Thoracic aorta (tissue), 2 donors: ENCODE results near the gene MC1R. TPM values are rescaled to one million over a fixed set of nuclear protein-coding genes. Genes with fewer than 3 reads are reported as not detected.

Experiments used
- ATAC-seq: fragments of 150-250 bp; one replicate; pipeline ENCODE4 v1.8.0; 2017; ENCODE audit warnings: low read depth; ENCODE audit not compliant: insufficient number of reproducible peaks, low FRiP score
- DNase-seq: peaks from one replicate; pipeline ENCODE4 v3.0.0-alpha.2; 2020; ENCODE audit warnings: low spot score
- H3K27ac ChIP-seq, 2 donors: fragments of 200-600 bp; sonication (generic); 1 replicate in 1 of 2; 2 replicates in 1 of 2; pipeline ENCODE4 v1.5.1; 2016; ENCODE audit warnings: mild to moderate bottlenecking in 2 of 2, moderate library complexity in 2 of 2
- H3K27me3 ChIP-seq: fragments of 200-600 bp; sonication (generic); replicated peaks from 2 replicates; pipeline ENCODE4 v1.6.0; 2016; ENCODE audit warnings: mild to moderate bottlenecking; ENCODE audit not compliant: insufficient read depth
- H3K36me3 ChIP-seq: fragments of 200-600 bp; sonication (generic); one replicate; pipeline ENCODE4 v1.5.1; 2016
- H3K4me1 ChIP-seq, 2 donors: fragments of 200-600 bp; sonication (generic); 1 replicate in 1 of 2; 2 replicates in 1 of 2; pipeline versions ENCODE4 v1.5.1 to v1.6.0; 2016; ENCODE audit warnings: low read depth in 2 of 2, mild to moderate bottlenecking in 1 of 2; ENCODE audit not compliant: control insufficient read depth in 1 of 2
- H3K4me3 ChIP-seq: fragments of 200-600 bp; sonication (generic); 2 replicates; pipeline ENCODE4 v1.5.1; 2016; ENCODE audit warnings: mild to moderate bottlenecking
- H3K9me3 ChIP-seq: fragments of 200-600 bp; sonication (generic); 2 replicates; pipeline ENCODE4 v1.5.1; 2016
- CTCF ChIP-seq: fragments of 200-600 bp; sonication (generic); IDR thresholded peaks from one replicate; pipeline ENCODE4 v1.5.1; 2019; ENCODE audit warnings: antibody characterized with exemption
- total RNA-seq, 2 donors: library from RNA; depleted of rRNA; stranded (reverse); fragments of >200 nt; gene quantifications; one replicate each; pipeline versions ENCODE4 v1.1.0 to v1.2.3, GENCODE V29; 2016

Gene MC1R
- total RNA-seq, 2 donors from 2014 or later, result 13.1 to 19.3 TPM

GRCh38 chr16:89938175-89938885 is 19.7 kb downstream of the MC1R start:
- Histone ChIP-seq H3K4me1 (no peaks in the 10 kb centered on the region), H3K4me3 (no peak overlapping the region), H3K27me3 (no peaks in the 10 kb centered on the region), H3K27ac (no peak overlapping the region), H3K9me3 (no peaks in the 10 kb centered on the region), H3K36me3 (no peaks in the 10 kb centered on the region)
- DNase-seq (no peak), ATAC-seq (no peak)
- no peak for TF ChIP-seq CTCF

GRCh38 chr16:89944773-89945172 is 26.1 kb downstream of the MC1R start:
- H3K27ac ChIP-seq, result no peak overlapping the region
- H3K4me1 ChIP-seq, result peaks cover 6 to 16% of the 10 kb centered on the region in 2 donors
- H3K36me3 ChIP-seq, result no peaks in the 10 kb centered on the region
- H3K27me3 ChIP-seq, result no peaks in the 10 kb centered on the region
- DNase-seq (no peak), ATAC-seq (no peak)
- no peak for TF ChIP-seq CTCF
- H3K9me3 ChIP-seq, result no peaks in the 10 kb centered on the region
- H3K4me3 ChIP-seq, result no peak overlapping the region

- no peaks in the 10 kb centered on the region for H3K36me3 ChIP-seq
- H3K9me3 ChIP-seq, result no peaks in the 10 kb centered on the region
- ATAC-seq, result no peak
- H3K27ac ChIP-seq, result no peak overlapping the region
- no peak for DNase-seq
- no peak overlapping the region for H3K4me3 ChIP-seq
- TF ChIP-seq CTCF, result no peak
- H3K4me1 ChIP-seq, result peaks cover 6 to 19% of the 10 kb centered on the region in 2 donors
- no peaks in the 10 kb centered on the region for H3K27me3 ChIP-seq
These were observed 27.0 kb downstream of the MC1R start for GRCh38 chr16:89945654-89946053.

- Histone ChIP-seq H3K4me1 (peaks cover 6 to 19% of the 10 kb centered on the region in 2 donors), H3K9me3 (no peaks in the 10 kb centered on the region)
These were observed 27.9 kb downstream of the MC1R start for GRCh38 chr16:89946515-89946914.

More at GRCh38 chr16:89946515-89946914, 27.9 kb downstream of the MC1R start:
- DNase-seq (no peak), ATAC-seq (no peak)
- Histone ChIP-seq H3K27me3 (no peaks in the 10 kb centered on the region), H3K36me3 (no peaks in the 10 kb centered on the region), H3K27ac (no peak overlapping the region), H3K4me3 (no peak overlapping the region)
- TF ChIP-seq CTCF, result no peak
